NCI-H2107 (cell line): ENCODE results near the gene RBFOX2.

Experiments used
- DNase-seq: peaks from one replicate; lab custom pipeline; 2025; lab: John Stamatoyannopoulos, UW

RBFOX2 gene

GRCh38 chr22:35971456-35972119 is 57.0 kb downstream of the RBFOX2 start:
- DNase-seq: no peak

DNA sequence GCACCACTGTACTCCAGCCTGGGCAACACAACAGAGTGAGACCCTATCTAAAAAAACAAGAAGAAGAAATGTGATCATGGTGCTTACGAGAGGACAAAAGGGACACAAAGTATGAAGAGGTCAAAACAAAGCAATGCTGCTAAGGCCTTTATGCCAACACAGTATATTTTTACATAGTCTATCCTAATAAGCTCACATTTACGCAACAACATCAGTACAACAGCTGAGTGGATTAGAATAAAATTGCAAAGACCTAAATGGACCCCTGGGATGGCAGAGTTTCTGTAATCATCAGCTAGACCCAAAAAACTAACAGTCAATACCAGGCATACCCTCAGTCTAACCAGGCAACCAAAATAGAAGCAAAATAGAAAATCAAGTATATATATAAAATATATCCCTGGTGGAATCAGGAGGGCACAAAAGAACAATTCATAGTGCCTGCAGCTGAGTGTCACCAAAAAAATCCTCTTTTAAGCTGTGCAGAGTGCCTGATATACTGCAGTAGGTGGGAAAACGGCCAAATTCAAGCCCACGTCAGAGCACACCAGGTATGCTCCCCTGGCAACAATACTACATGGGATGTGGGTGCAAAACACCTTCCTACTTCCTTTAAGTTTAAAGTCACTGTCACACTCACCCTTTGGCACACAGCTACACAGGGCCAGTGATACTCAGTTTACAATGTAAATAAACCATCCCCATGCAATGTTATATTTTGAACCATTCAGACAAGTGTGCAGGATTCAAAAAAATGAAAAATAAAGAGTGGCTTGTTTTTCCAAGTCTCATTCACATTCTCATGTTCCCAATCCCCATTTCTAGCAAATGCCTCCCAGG is 57.8 kb downstream of the RBFOX2 start:
- no peak for DNase-seq

GRCh38 chr22:35967046-35967397 is 61.6 kb downstream of the RBFOX2 start:
- DNase-seq: no peak

DNA sequence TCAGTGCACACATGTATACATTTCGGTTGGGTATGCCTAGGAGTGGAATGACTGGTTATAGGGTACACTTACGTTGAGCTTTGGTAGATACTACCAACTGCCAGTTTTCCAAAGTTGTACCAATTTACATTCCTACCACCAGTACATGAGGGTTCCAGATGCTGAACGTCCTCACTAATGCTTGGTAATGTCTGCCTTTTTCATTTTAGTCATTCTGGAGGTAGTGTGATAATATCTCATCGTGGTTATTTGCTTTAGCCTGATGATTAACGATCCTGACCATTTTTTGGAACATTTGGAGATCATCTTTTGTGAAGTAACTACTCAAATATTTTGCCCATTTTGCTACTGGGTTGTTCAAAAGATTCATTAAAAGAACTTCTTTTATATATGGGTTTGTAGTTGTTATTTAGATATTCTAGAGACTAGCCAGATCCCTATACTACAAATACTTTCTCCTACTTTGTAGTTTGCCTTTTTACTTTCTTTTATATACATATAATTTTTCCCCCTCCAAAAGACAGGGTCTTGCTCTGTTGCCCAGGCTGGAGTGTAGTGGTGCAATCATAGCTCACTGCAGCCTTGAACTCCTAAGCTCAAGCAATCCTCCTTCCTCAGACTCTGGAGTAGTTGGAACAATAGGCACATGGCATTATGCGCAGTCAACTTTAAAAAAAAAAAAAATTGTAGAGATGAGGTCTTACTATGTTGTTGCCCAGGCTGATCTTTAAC is 62.1 kb downstream of the RBFOX2 start:
- no peak for DNase-seq

- DNase-seq: no peak
Measured at GRCh38 chr22:35963237-35963810, 65.3 kb downstream of the RBFOX2 start.

GRCh38 chr22:35961480-35962295 is 66.9 kb downstream of the RBFOX2 start:
- no peak for DNase-seq

- no peak for DNase-seq
Measured at GRCh38 chr22:35960854-35961253, 67.8 kb downstream of the RBFOX2 start.

GRCh38 chr22:35959121-35959800 is 69.4 kb downstream of the RBFOX2 start:
- no peak for DNase-seq

GRCh38 chr22:35958334-35958733 is 70.3 kb downstream of the RBFOX2 start:
- no peak for DNase-seq

- no peak for DNase-seq
Measured at GRCh38 chr22:35957589-35957988, 71.0 kb downstream of the RBFOX2 start.

GRCh38 chr22:35956850-35957249 is 71.8 kb downstream of the RBFOX2 start:
- DNase-seq: no peak

DNA sequence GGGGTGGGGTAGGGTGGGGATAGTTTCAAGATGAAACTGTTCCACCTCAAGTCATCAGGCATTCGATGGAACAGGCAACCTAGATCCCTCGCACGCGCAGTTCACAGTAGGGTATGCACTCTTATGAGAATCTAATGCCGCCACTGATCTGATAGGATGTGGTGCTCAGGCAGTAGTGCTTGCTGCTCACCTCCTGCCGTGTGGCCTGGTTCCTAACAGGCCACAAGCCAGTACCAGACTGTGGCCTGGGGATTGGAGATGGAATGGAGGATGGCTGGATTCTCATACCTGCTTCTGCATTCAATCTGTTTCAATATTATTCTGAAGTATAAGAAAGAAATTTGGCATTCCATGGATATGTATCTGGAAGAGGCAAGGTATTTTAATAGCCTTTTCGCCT is 73.1 kb downstream of the RBFOX2 start:
- DNase-seq: no peak

DNA sequence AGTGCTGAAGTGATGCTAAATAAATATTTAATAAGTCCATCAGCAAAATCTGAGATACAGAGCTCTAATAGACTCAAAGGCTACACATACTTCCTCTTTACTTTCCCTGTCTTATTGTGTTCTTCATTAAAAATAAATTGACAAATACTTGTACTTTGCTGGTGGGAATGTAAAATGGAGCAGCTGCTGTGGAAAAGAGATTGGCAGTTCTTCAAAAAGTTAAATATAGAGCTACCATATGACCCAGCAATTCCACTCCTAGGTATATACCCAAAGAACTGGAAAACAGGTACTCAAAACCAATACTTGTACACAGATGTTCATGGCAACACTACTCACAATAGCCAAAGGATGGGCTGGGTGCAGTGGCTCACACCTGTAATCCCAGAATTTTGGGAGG is 76.0 kb downstream of the RBFOX2 start:
- no peak for DNase-seq

DNA sequence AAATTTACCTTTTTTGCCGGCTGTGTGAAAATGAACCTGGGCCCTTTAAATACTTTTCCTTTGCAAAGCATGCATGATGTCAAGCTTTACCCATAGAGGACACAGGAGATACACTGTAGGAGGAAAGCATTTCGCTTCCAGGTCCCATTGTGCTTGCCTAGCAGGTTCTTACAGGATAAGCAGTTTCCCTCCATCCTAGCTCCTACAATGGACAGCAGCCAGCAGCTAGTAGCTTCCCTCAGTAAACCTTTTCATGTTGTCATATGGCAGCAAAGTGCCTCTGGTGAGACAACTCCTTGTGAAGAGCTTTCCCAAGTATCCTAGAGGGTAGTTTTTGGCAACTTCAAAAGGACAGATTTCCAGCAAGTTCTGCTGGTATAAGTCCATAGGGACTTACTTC is 78.4 kb downstream of the RBFOX2 start:
- no peak for DNase-seq

- no peak for DNase-seq
Measured at GRCh38 chr22:35949243-35949642, 79.4 kb downstream of the RBFOX2 start.

DNA sequence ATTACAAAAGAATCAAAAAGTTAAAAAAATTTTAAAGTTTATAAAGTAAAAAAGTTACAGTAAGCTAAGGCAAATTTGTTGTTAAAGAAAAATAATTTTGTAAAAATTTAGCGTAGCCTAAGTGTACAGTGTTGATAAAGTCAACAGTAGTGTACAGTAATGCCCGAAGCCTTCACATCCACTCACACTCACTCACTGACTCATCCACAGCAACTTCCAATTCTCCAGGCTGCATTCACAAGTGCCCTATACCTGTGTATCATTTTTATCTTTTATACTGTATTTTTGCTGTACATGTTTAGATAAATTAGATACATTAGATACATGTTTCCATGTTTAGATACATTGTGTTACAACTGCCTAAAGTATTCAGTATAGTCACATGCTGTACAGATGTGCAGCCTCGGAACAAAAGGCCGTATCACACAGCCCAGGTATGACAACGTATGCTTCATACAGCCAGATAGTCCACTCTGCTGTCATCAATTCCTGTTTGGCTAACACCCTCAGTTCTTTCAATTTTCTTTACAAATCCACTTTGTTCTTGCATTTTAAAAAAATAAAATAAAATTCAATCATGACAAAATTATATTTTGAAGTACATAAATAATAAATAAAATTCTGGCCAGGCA is 80.7 kb downstream of the RBFOX2 start:
- no peak for DNase-seq

- no peak for DNase-seq
Measured at GRCh38 chr22:35944458-35944857, 84.2 kb downstream of the RBFOX2 start.

GRCh38 chr22:35940166-35940565 is 88.5 kb downstream of the RBFOX2 start:
- no peak for DNase-seq

DNA sequence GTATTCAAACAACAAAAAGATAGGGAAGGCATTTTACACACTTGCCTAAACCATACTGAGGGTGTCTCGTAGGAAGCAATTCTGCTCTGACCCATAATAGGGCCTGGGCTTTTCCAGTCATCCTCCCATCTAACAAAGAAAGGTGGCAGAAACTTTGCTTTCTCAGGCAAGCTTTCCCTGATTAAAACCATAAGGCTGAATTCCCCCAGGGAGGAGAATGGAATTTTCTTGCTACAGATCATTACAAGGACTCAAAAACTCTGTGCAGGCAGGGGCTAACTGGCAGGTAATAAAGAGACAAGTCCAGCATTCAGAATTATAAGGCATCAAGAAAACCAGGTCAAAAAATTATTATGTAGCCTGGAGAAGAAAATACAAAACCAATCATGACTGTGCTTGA is 90.4 kb downstream of the RBFOX2 start:
- DNase-seq: no peak

DNA sequence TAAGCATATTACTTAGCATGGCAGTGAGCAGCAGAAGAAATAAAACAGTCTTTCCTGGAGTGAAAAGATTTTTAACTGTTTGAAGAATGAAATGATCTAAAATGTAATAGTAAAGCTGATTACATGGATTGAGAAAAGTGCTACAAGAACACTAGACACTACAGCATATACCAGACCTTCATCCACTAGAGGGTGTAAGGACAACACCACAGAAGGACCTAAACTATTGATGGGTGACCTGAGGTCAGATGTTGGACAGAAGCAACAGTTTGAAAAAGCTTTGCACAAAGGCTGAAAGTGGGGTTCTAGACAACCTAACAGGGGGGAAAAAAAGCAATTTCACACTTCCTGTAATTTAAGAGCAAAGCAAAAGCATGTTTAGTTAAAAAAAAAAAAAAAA is 97.7 kb downstream of the RBFOX2 start:
- DNase-seq: no peak
